HepG2 (cell line): ENCODE results near the gene C16orf86. TPM values are rescaled to one million over a fixed set of nuclear protein-coding genes. Genes with fewer than 3 reads are reported as not detected.

Experiments used
- ATF7 ChIP-seq, 2 experiments: fragments of 450-650 bp in 1 of 2; sonication (generic) in 1 of 2; formaldehyde crosslinking in 1 of 2; IDR thresholded peaks; 2 replicates each; pipeline versions ENCODE4 v1.4.0 to v1.6.1; 2016 to 2020; ENCODE audit warnings: antibody characterized with exemption in 1 of 2, mild to moderate bottlenecking in 1 of 2, missing genetic modification reagents in 1 of 2
- CREB3 ChIP-seq: sonication (generic); formaldehyde crosslinking; IDR thresholded peaks from 2 replicates; pipeline ENCODE4 v1.5.0; 2020; ENCODE audit warnings: missing genetic modification reagents
- E2F2 ChIP-seq: sonication (generic); formaldehyde crosslinking; IDR thresholded peaks from 2 replicates; pipeline ENCODE4 v1.4.0; 2020; ENCODE audit warnings: missing genetic modification reagents, borderline replicate concordance
- HNF1A ChIP-seq, 2 experiments: sonication (generic) in 1 of 2; formaldehyde crosslinking in 1 of 2; IDR thresholded peaks; 2 replicates each; pipeline versions ENCODE4 v1.4.0 to v1.6.1; 2016 to 2020; ENCODE audit warnings: borderline replicate concordance in 1 of 2, low read depth in 1 of 2, mild to moderate bottlenecking in 1 of 2, missing genetic modification reagents in 1 of 2
- MAZ ChIP-seq, 2 experiments: sonication (generic) in 1 of 2; formaldehyde crosslinking in 1 of 2; IDR thresholded peaks; 2 replicates each; pipeline versions ENCODE4 v1.5.0 to v1.6.1; 2012 to 2020; ENCODE audit warnings: low read depth in 2 of 2, mild to moderate bottlenecking in 2 of 2, borderline replicate concordance in 1 of 2, improper control_type of control experiment in 1 of 2, low read length in 1 of 2, missing genetic modification reagents in 1 of 2, moderate library complexity in 1 of 2
- PCBP1 ChIP-seq: fragments of 200-400 bp; formaldehyde crosslinking; IDR thresholded peaks from 2 replicates; pipeline ENCODE4 v1.6.1; 2017; ENCODE audit warnings: mild to moderate bottlenecking, low read depth, low read length, borderline replicate concordance
- SP2 ChIP-seq: sonication (generic); formaldehyde crosslinking; IDR thresholded peaks from 2 replicates; pipeline ENCODE4 v1.5.1; 2020; ENCODE audit warnings: mild to moderate bottlenecking, missing genetic modification reagents
- ZNF205 ChIP-seq: IDR thresholded peaks from 2 replicates; pipeline ENCODE4 v1.6.1; 2018; ENCODE audit warnings: missing biosample characterization, missing genetic modification reagents
- ZNF264 ChIP-seq: sonication (generic); formaldehyde crosslinking; IDR thresholded peaks from 2 replicates; pipeline ENCODE4 v1.4.0; 2020; ENCODE audit warnings: missing genetic modification reagents
- ZNF296 ChIP-seq: sonication (generic); formaldehyde crosslinking; conservative IDR thresholded peaks from 2 replicates; pipeline ENCODE4 v1.5.0; 2020; ENCODE audit warnings: mild to moderate bottlenecking, missing genetic modification reagents
- ZNF431 ChIP-seq: sonication (generic); formaldehyde crosslinking; IDR thresholded peaks from 2 replicates; pipeline ENCODE4 v1.9.0; 2022; ENCODE audit warnings: missing genetic modification reagents, low read depth, mild to moderate bottlenecking, borderline replicate concordance
- ZNF484 ChIP-seq: sonication (generic); formaldehyde crosslinking; IDR thresholded peaks from 2 replicates; pipeline ENCODE4 v1.5.1; 2020; ENCODE audit warnings: mild to moderate bottlenecking, low read depth, missing genetic modification reagents, borderline replicate concordance
- ZSCAN22 ChIP-seq: sonication (generic); formaldehyde crosslinking; IDR thresholded peaks from 2 replicates; pipeline ENCODE4 v1.4.0; 2020; ENCODE audit warnings: mild to moderate bottlenecking, missing genetic modification reagents
- polyA plus RNA-seq, 8 experiments: library from polyadenylated mRNA; depleted of rRNA in 3 of 8; stranded (reverse) in 7 of 8; unstranded in 1 of 8; fragments of >200 nt; fragmentation: Illumina TruSeq in 4 of 8; extraction: Trizol in 4 of 8; gene quantifications; 2 replicates each; pipeline versions ENCODE4 v1.2.1 to v1.2.3, GENCODE V29; 2011 to 2016; ENCODE audit warnings: low read depth in 4 of 8, missing spikeins in 1 of 8, mixed read lengths in 1 of 8; ENCODE audit not compliant: insufficient read depth in 1 of 8
- total RNA-seq, 5 experiments: library from RNA; depleted of rRNA; stranded (reverse); fragments of >200 nt; fragmentation: Illumina TruSeq; extraction: Trizol; gene quantifications; 2 replicates each; pipeline ENCODE4 v1.2.3, GENCODE V29; 2016; ENCODE audit warnings: low read depth in 1 of 5
- TF ChIP-seq, protein P1 (sequence below): sonication (generic); formaldehyde crosslinking; IDR thresholded peaks from 2 replicates; pipeline ENCODE4 v1.9.0; 2021; ENCODE audit warnings: missing genetic modification reagents, borderline replicate concordance
- TF ChIP-seq, protein P2 (sequence below): IDR thresholded peaks from 2 replicates; pipeline ENCODE4 v1.6.1; 2016; ENCODE audit warnings: low read depth, borderline replicate concordance

C16orf86 gene
- total and polyA plus RNA-seq, 2 of the 13 experiments (the other 11 are each of a cell fraction or from before 2014, with no cell fraction given) = 1.5 to 3.1 TPM

- TF ChIP-seq HNF1A (IDR thresholded peaks at IDR 0.05; ENCODE audit: low read depth) (no peak), HNF1A (CRISPR knock-in tag; IDR thresholded peaks at IDR 0.05; ENCODE audit: borderline replicate concordance) (peak; percentile 59), ZSCAN22 (CRISPR knock-in tag) (no peak), SP2 (CRISPR knock-in tag) (peak; percentile 56), E2F2 (peak; percentile 13; the same call in 1 of the 2 replicates), ZNF296 (no peak; the same call in 1 of the 2 replicates), PCBP1 (0 out of 2 replicates have a peak, but pooled peaks have one; percentile 22), ZNF205 (CRISPR knock-in tag) (peak; percentile 2; the same call in 1 of the 2 replicates), CREB3 (no peak; the same call in none of the 2 replicates), ATF7 (IDR thresholded peaks at IDR 0.05) (no peak), ATF7 (CRISPR knock-in tag; IDR thresholded peaks at IDR 0.05) (no peak; the same call in 1 of the 2 replicates), ZNF431 (0 out of 2 replicates have a peak, but pooled peaks have one; percentile 55), MAZ (IDR thresholded peaks at IDR 0.05; ENCODE audit: borderline replicate concordance, low read depth, low read length) (peak; percentile 74), MAZ (CRISPR knock-in tag; IDR thresholded peaks at IDR 0.05; ENCODE audit: low read depth) (peak; percentile 18; the same call in 1 of the 2 replicates), ZNF264 (CRISPR knock-in tag) (peak; percentile 10; the same call in 1 of the 2 replicates), ZNF484 (CRISPR knock-in tag) (0 out of 2 replicates have a peak, but pooled peaks have one; percentile 83)
- TF ChIP-seq, protein P1, sequence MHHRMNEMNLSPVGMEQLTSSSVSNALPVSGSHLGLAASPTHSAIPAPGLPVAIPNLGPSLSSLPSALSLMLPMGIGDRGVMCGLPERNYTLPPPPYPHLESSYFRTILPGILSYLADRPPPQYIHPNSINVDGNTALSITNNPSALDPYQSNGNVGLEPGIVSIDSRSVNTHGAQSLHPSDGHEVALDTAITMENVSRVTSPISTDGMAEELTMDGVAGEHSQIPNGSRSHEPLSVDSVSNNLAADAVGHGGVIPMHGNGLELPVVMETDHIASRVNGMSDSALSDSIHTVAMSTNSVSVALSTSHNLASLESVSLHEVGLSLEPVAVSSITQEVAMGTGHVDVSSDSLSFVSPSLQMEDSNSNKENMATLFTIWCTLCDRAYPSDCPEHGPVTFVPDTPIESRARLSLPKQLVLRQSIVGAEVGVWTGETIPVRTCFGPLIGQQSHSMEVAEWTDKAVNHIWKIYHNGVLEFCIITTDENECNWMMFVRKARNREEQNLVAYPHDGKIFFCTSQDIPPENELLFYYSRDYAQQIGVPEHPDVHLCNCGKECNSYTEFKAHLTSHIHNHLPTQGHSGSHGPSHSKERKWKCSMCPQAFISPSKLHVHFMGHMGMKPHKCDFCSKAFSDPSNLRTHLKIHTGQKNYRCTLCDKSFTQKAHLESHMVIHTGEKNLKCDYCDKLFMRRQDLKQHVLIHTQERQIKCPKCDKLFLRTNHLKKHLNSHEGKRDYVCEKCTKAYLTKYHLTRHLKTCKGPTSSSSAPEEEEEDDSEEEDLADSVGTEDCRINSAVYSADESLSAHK (CRISPR knock-in tag) = no peak
- TF ChIP-seq, protein P2, sequence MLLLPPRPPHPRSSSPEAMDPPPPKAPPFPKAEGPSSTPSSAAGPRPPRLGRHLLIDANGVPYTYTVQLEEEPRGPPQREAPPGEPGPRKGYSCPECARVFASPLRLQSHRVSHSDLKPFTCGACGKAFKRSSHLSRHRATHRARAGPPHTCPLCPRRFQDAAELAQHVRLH (CRISPR knock-in tag) = peak; percentile 69
Observed at GRCh38 chr16:67659675-67660563, 6.7 kb upstream of the C16orf86 start, which contains the start of gene ACD (continued).
